ENCODE results near the gene NOS1. TPM values are rescaled to one million over a fixed set of nuclear protein-coding genes. Genes with fewer than 3 reads are reported as not detected.
"Not testable (repeated sequence)": the region's sequence is repeated elsewhere in the genome, so short reads cannot be mapped to it uniquely, and the experiment has no call there.

NOS1 gene
- total RNA-seq, 1 donor from 2014 or later, result 0.48 TPM

GRCh38 chr12:117377758-117378157 lies 16.3 kb upstream of the NOS1 start:
- no peak for DNase-seq (ENCODE audit: extremely low spot score, unreplicated experiment)
- TF ChIP-seq CTCF (conservative IDR thresholded peaks at IDR 0.05), result no peak
- Mint-ChIP-seq H3K9me3 (peaks cover 7% of the 10 kb centered on the region), H3K27ac (no peak overlapping the region), H3K27me3 (peaks cover 50% of the 10 kb centered on the region), H3K4me1 (ENCODE audit: unreplicated experiment) (no peaks in the 10 kb centered on the region), H3K4me3 (no peak overlapping the region), H3K36me3 (no peaks in the 10 kb centered on the region)

- H3K27me3 Mint-ChIP-seq, result peaks cover 58% of the 10 kb centered on the region
- TF ChIP-seq CTCF (conservative IDR thresholded peaks at IDR 0.05), result no peak
- H3K9me3 Mint-ChIP-seq, result peaks cover 12% of the 10 kb centered on the region
- no peak overlapping the region for H3K27ac Mint-ChIP-seq
- no peaks in the 10 kb centered on the region for H3K4me1 Mint-ChIP-seq (ENCODE audit: unreplicated experiment)
- no peak overlapping the region for H3K4me3 Mint-ChIP-seq
- DNase-seq (ENCODE audit: extremely low spot score, unreplicated experiment), result no peak
- H3K36me3 Mint-ChIP-seq, result no peaks in the 10 kb centered on the region
Measured at GRCh38 chr12:117370588-117370987, 9.2 kb upstream of the NOS1 start.

- H3K27me3 Mint-ChIP-seq, result peaks cover 62% of the 10 kb centered on the region
- H3K9me3 Mint-ChIP-seq, result peaks cover 12% of the 10 kb centered on the region
- not testable (repeated sequence) for H3K27ac Mint-ChIP-seq; H3K4me1 Mint-ChIP-seq (ENCODE audit: unreplicated experiment); H3K4me3 Mint-ChIP-seq; DNase-seq (ENCODE audit: extremely low spot score, unreplicated experiment); H3K36me3 Mint-ChIP-seq
Measured at GRCh38 chr12:117370000-117370399, 8.6 kb upstream of the NOS1 start.

GRCh38 chr12:117367006-117367638 lies 5.7 kb upstream of the NOS1 start:
- Mint-ChIP-seq H3K27ac (no peak overlapping the region), H3K27me3 (peaks cover 74% of the 10 kb centered on the region), H3K36me3 (no peaks in the 10 kb centered on the region), H3K4me1 (ENCODE audit: unreplicated experiment) (no peaks in the 10 kb centered on the region), H3K4me3 (no peak overlapping the region), H3K9me3 (peaks cover 5% of the 10 kb centered on the region)
- peak; percentile 94 for TF ChIP-seq CTCF (conservative IDR thresholded peaks at IDR 0.05)
- DNase-seq (ENCODE audit: extremely low spot score, unreplicated experiment), result no peak

GRCh38 chr12:117365049-117365616 lies 3.7 kb upstream of the NOS1 start:
- no peak for TF ChIP-seq CTCF (conservative IDR thresholded peaks at IDR 0.05)
- H3K27ac Mint-ChIP-seq, result no peak overlapping the region
- H3K36me3 Mint-ChIP-seq, result no peaks in the 10 kb centered on the region
- H3K27me3 Mint-ChIP-seq, result peaks cover 76% of the 10 kb centered on the region
- H3K4me1 Mint-ChIP-seq (ENCODE audit: unreplicated experiment), result no peaks in the 10 kb centered on the region
- no peak for DNase-seq (ENCODE audit: extremely low spot score, unreplicated experiment)
- H3K9me3 Mint-ChIP-seq, result peaks cover 1% of the 10 kb centered on the region
- H3K4me3 Mint-ChIP-seq, result no peak overlapping the region

- Mint-ChIP-seq H3K27me3 (peaks cover 86% of the 10 kb centered on the region), H3K27ac (no peak overlapping the region), H3K4me1 (ENCODE audit: unreplicated experiment) (no peaks in the 10 kb centered on the region), H3K36me3 (no peaks in the 10 kb centered on the region), H3K4me3 (no peak overlapping the region), H3K9me3 (no peaks in the 10 kb centered on the region)
- DNase-seq (ENCODE audit: extremely low spot score, unreplicated experiment), result no peak
- TF ChIP-seq CTCF (conservative IDR thresholded peaks at IDR 0.05), result peak; percentile 27
Measured at GRCh38 chr12:117363953-117364486, 2.6 kb upstream of the NOS1 start.

Measured in type B pancreatic cell (in vitro differentiated cells).